ENCODE data around the gene LRP6. TPM values are rescaled to one million over a fixed set of nuclear protein-coding genes. Genes with fewer than 3 reads are reported as not detected.

Gene LRP6
- polyA plus RNA-seq, 1 donor from 2014 or later: 33.5 TPM

DNA sequence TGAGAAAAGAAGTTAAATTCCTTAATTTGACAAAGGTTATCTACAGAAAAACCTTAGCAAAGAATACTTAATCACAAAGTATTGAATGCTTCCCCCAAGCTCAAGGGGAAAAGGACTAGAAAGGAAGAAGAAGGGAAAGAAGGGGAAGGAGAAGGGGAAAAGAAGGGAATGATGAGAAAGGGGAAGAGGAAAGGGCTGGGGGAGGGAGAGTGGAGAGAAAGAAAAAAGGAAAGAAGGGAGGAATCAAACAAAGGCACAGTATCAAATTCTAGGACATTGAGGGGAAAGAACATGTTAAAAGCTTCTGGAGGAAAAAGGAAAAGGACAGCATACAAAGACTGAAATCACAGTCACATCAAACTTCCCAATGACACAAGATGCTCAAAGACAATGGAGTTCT, 125.8 kb downstream of the LRP6 start:
- Histone ChIP-seq H3K4me2 (ENCODE audit: low read length) (no peak overlapping the region), H3K9ac (ENCODE audit: low read length) (no peak overlapping the region), H2AFZ (ENCODE audit: low read depth, low read length) (no peak overlapping the region), H3K9me2 (ENCODE audit: insufficient read depth, low read length) (no peaks in the 10 kb centered on the region), H3K9me3 (ENCODE audit: low read length) (no peaks in the 10 kb centered on the region), H3K36me3 (ENCODE audit: insufficient read depth, low read length) (no peaks in the 10 kb centered on the region), H4K20me1 (ENCODE audit: insufficient read depth) (no peaks in the 10 kb centered on the region), H3K4me3 (ENCODE audit: low read length) (no peak overlapping the region), H3F3A (ENCODE audit: insufficient read depth, low read length, poor library complexity, severe bottlenecking) (no peaks in the 10 kb centered on the region), H3K79me2 (replicated peaks; ENCODE audit: insufficient read depth, low read length) (no peaks in the 10 kb centered on the region), H3K27me3 (ENCODE audit: insufficient read depth, low read depth, low read length) (no peaks in the 10 kb centered on the region), H3K27ac (ENCODE audit: low read length) (no peak overlapping the region)
- TF ChIP-seq POLR2AphosphoS5 (IDR thresholded peaks at IDR 0.05) (no peak), CTCF (IDR thresholded peaks at IDR 0.05; ENCODE audit: poor library complexity, severe bottlenecking) (no peak), RAD21 (conservative IDR thresholded peaks at IDR 0.05) (no peak), SMC3 (conservative IDR thresholded peaks at IDR 0.05; ENCODE audit: poor library complexity) (no peak), REST (IDR thresholded peaks at IDR 0.05; ENCODE audit: borderline replicate concordance) (no peak), TAF1 (IDR thresholded peaks at IDR 0.05; ENCODE audit: low read depth) (no peak), MXI1 (conservative IDR thresholded peaks at IDR 0.05; ENCODE audit: poor library complexity, severe bottlenecking) (no peak), EP300 (conservative IDR thresholded peaks at IDR 0.05; ENCODE audit: poor library complexity, severe bottlenecking) (no peak), EZH2 (IDR thresholded peaks at IDR 0.05; ENCODE audit: borderline replicate concordance, insufficient read depth, low read length, poor library complexity, severe bottlenecking) (no peak)

DNA sequence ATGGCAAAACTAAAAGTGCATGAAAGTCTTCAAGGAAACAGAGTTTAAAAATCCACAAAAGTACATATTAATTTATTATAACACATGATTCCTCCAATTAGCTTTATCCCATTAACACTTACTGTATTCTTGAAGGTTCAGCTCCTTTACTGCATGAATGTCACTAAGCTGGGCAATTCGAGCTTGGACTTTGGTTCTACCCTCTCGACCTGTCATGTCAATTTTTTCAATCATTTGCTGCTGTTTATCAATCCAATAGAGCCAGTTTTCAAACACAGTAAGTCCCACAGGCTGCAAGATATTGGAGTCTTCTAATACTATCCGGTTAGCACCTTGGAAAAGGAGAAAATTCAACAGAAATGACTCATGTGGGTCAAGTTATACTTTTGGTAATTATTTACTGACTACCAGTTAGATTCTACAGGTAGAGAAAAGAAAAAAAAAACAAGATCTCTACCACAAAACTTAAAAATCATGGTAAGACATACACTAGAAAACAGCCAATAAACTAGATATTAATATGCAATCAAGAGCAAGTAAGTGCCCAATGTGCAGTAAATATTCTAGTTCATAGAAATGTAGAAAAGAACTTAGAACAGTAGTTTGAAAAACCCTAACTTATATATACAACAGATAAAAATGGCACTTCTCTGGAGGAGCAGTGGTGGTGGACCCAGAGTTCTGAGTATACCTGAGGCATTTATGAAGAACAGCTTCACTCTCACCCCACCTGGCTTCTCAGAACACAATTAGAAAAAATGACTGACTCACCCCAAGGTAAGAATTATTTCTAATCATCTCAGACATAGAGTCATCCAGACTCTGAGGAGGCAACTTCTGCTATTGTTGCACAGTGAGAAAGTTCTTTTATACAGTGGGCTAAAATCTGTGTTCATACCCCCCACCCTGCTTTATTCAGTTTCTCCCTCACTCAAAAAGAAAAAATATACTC, 128.4 kb downstream of the LRP6 start:
- no peak for TF ChIP-seq REST (IDR thresholded peaks at IDR 0.05; ENCODE audit: borderline replicate concordance)
- no peak for TF ChIP-seq POLR2AphosphoS5 (IDR thresholded peaks at IDR 0.05)
- TF ChIP-seq RAD21 (conservative IDR thresholded peaks at IDR 0.05): no peak
- TF ChIP-seq EZH2 (IDR thresholded peaks at IDR 0.05; ENCODE audit: borderline replicate concordance, insufficient read depth, low read length, poor library complexity, severe bottlenecking): no peak
- TF ChIP-seq EP300 (conservative IDR thresholded peaks at IDR 0.05; ENCODE audit: poor library complexity, severe bottlenecking): no peak
- no peak for TF ChIP-seq TAF1 (IDR thresholded peaks at IDR 0.05; ENCODE audit: low read depth)
- no peak for TF ChIP-seq MXI1 (conservative IDR thresholded peaks at IDR 0.05; ENCODE audit: poor library complexity, severe bottlenecking)
- TF ChIP-seq CTCF (IDR thresholded peaks at IDR 0.05; ENCODE audit: poor library complexity, severe bottlenecking): no peak
- no peak for TF ChIP-seq SMC3 (conservative IDR thresholded peaks at IDR 0.05; ENCODE audit: poor library complexity)
- Histone ChIP-seq H4K20me1 (ENCODE audit: insufficient read depth) (no peaks in the 10 kb centered on the region), H3K79me2 (replicated peaks; ENCODE audit: insufficient read depth, low read length) (no peaks in the 10 kb centered on the region), H3K27ac (ENCODE audit: low read length) (no peak overlapping the region), H3K9ac (ENCODE audit: low read length) (no peak overlapping the region), H3K4me2 (ENCODE audit: low read length) (no peak overlapping the region), H2AFZ (ENCODE audit: low read depth, low read length) (no peak overlapping the region), H3K9me3 (ENCODE audit: low read length) (no peaks in the 10 kb centered on the region), H3K9me2 (ENCODE audit: insufficient read depth, low read length) (no peaks in the 10 kb centered on the region), H3K4me3 (ENCODE audit: low read length) (no peak overlapping the region), H3K36me3 (ENCODE audit: insufficient read depth, low read length) (peaks cover 6% of the 10 kb centered on the region), H3K27me3 (ENCODE audit: insufficient read depth, low read depth, low read length) (no peaks in the 10 kb centered on the region), H3F3A (ENCODE audit: insufficient read depth, low read length, poor library complexity, severe bottlenecking) (no peaks in the 10 kb centered on the region)
